ENCODE measurements around the gene MMP15.

DNA sequence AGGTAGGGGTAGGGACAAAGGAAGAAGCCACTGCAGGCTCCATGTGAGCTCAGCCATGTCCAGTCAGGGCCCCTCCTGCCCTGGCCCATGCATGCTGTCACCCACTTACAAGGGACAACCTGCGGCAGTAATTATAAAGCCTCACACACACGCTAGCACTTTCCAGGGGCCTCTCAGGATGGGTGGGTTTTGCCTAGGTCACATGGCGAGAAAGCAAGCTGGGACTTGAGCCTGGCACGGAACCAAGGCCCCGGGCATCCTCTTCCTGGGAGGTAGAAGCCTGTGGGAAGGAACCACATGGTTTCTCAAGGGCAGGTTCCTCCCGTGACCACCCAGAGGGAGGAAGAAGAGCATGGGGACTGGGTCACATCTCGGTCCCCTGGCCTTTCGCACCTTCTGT lies 32.1 kb upstream of the MMP15 start:
- TF ChIP-seq, protein P1, sequence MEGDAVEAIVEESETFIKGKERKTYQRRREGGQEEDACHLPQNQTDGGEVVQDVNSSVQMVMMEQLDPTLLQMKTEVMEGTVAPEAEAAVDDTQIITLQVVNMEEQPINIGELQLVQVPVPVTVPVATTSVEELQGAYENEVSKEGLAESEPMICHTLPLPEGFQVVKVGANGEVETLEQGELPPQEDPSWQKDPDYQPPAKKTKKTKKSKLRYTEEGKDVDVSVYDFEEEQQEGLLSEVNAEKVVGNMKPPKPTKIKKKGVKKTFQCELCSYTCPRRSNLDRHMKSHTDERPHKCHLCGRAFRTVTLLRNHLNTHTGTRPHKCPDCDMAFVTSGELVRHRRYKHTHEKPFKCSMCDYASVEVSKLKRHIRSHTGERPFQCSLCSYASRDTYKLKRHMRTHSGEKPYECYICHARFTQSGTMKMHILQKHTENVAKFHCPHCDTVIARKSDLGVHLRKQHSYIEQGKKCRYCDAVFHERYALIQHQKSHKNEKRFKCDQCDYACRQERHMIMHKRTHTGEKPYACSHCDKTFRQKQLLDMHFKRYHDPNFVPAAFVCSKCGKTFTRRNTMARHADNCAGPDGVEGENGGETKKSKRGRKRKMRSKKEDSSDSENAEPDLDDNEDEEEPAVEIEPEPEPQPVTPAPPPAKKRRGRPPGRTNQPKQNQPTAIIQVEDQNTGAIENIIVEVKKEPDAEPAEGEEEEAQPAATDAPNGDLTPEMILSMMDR (IDR thresholded peaks at IDR 0.05) = no peak
- no peak for TF ChIP-seq EP300 (IDR thresholded peaks at IDR 0.05)
